GM12864 (cell line): Measurements from ENCODE around the gene OSBPL1A.

ENCODE experiments used
- DNase-seq: peaks from one replicate; pipeline ENCODE4 v3.0.0-alpha.2; 2011; ENCODE audit warnings: low read depth
- H3K4me3 ChIP-seq: 2 replicates; pipeline ENCODE4 v1.5.1; 2011; ENCODE audit warnings: mild to moderate bottlenecking, low read depth, low read length, control low read depth
- CTCF ChIP-seq: IDR thresholded peaks from 2 replicates; pipeline ENCODE4 v1.5.1; 2011; ENCODE audit warnings: low read depth, mild to moderate bottlenecking, moderate library complexity, low read length, control low read depth, inconsistent platforms; ENCODE audit errors: missing control alignments

OSBPL1A gene

GRCh38 chr18:24428709-24429108 is 31.1 kb upstream of the OSBPL1A start:
- no peak for DNase-seq
- H3K4me3 ChIP-seq, result no peak overlapping the region

DNA sequence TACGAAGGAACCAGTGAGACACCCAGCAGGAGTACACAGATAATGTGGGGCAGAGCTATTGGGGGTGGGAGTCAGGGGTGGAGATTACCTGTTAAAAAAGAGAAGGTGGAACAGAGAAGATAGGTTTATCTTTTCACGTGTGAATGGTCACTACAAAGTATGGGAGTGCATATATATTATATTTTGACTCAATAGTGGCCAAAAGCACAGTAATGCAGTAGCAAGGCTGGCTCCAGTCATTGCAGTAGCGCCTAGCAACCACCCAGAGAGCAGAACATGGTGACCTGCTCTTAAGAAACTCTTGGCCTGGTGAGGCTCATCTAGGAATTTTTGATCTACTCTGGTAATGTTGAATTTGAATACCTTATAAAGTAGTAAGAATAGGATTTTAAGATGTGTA is 29.9 kb upstream of the OSBPL1A start:
- no peak for TF ChIP-seq CTCF
- DNase-seq, result no peak
- H3K4me3 ChIP-seq, result no peak overlapping the region

More at GRCh38 chr18:24428709-24429108, 31.1 kb upstream of the OSBPL1A start:
- no peak for TF ChIP-seq CTCF

- H3K4me3 ChIP-seq, result peak within 1 kb of the TSS; percentile 72
- no peak for TF ChIP-seq CTCF
- no peak for DNase-seq
These were observed 29.0 kb upstream of the OSBPL1A start, which contains the start of gene IMPACT for GRCh38 chr18:24426398-24427294. TSS of gene IMPACT (plus strand) at chr18:24426670. CDS start at chr18:24426757, 87 bp downstream.

- DNase-seq, result no peak
- H3K4me3 ChIP-seq, result peak overlapping the region; percentile 72
- TF ChIP-seq CTCF, result no peak
These were observed 28.4 kb upstream of the OSBPL1A start for GRCh38 chr18:24426073-24426397.

DNA sequence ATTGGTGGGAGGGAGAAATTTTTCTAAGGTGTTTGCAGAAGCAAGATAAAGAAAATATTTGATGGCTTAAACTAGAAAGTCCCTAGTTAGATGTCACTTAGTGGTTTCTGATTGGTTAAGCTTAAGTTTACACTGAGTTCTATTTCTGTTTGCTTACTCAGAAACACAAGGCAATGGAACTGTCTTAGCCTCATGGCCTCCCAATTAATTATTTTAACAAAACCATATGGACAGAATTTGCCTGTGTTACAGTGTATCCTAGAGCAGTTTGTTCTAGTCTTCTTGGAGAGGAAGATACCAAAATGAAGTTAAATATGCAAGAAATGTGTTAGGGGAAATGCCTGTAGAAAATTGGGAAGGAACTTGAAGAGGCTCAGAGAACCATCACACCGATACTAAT is 24.2 kb upstream of the OSBPL1A start:
- no peak for TF ChIP-seq CTCF
- H3K4me3 ChIP-seq, result no peak overlapping the region
- no peak for DNase-seq

DNA sequence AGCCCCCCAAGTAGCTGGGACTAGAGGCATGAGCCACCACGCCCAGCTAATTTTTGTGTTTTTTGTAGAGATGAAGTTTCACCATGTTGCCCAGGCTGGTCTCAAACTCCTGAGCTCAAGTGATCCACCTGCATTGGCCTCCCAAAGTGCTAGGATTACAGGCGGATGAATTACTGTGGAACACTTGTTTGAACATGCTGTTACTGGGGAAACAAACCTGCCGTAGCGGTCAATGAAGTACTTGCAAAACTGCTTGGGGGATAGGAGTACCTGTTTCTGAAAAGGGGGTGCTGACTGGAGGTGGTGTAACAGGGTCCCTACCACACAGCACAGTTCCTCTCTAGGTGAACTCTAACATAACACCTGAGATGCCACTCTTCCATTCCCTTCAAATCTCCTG is 22.9 kb upstream of the OSBPL1A start:
- no peak overlapping the region for H3K4me3 ChIP-seq
- no peak for TF ChIP-seq CTCF
- DNase-seq, result no peak

DNA sequence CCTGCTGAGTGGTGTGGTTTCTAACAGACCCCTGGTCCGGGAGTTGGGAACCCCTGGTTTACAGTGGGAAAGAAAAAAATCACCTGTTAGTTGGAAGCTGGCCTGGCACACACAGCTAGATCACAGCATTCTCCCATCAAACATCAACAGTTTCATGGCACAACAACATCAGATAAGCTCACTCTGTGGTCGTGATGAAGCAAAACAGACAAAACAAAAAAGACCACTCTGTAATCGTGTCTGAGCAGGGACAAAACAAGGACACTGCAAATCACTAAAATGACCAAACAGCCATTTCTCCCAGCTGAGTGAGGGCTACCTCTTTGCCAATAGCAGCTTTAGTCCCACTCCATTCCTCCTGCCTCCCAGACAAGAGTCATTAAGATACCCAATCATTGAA is 19.9 kb upstream of the OSBPL1A start:
- no peak for DNase-seq
- no peak overlapping the region for H3K4me3 ChIP-seq
- no peak for TF ChIP-seq CTCF
